Coronary artery (tissue), 2 donors: ENCODE data around the gene CD8A.

Source experiments
- DNase-seq: peaks from one replicate; pipeline ENCODE4 v3.0.0-alpha.2; 2017; ENCODE audit warnings: low spot score
- H3K27ac ChIP-seq, 2 donors: fragments of 200-600 bp; sonication (generic); one replicate each; pipeline ENCODE4 v1.5.1; 2016 to 2019
- H3K4me3 ChIP-seq: fragments of 200-600 bp; sonication (generic); 2 replicates; pipeline ENCODE4 v1.5.1; 2016; ENCODE audit warnings: mild to moderate bottlenecking, moderate library complexity
- CTCF ChIP-seq: fragments of 200-600 bp; sonication (generic); IDR thresholded peaks from one replicate; pipeline ENCODE4 v1.5.1; 2019; ENCODE audit warnings: antibody characterized with exemption

CD8A gene

GRCh38 chr2:86818957-86819356 lies 28.2 kb upstream of the CD8A start:
- no peak overlapping the region for H3K4me3 ChIP-seq
- no peak for TF ChIP-seq CTCF
- DNase-seq, result no peak
- H3K27ac ChIP-seq, result no peak overlapping the region

- no peak for TF ChIP-seq CTCF
- Histone ChIP-seq H3K27ac (no peak overlapping the region), H3K4me3 (no peak overlapping the region)
- no peak for DNase-seq
Measured at GRCh38 chr2:86818114-86818801, 27.5 kb upstream of the CD8A start.

GRCh38 chr2:86815611-86816010 lies 24.9 kb upstream of the CD8A start:
- Histone ChIP-seq H3K4me3 (no peak overlapping the region), H3K27ac (no peak overlapping the region)
- no peak for DNase-seq
- no peak for TF ChIP-seq CTCF

- Histone ChIP-seq H3K27ac (no peak overlapping the region), H3K4me3 (no peak overlapping the region)
- DNase-seq, result no peak
- TF ChIP-seq CTCF, result no peak
Measured at GRCh38 chr2:86809481-86810121, 18.9 kb upstream of the CD8A start.

GRCh38 chr2:86808315-86809161 lies 17.8 kb upstream of the CD8A start:
- TF ChIP-seq CTCF, result peak; percentile 88
- peak; percentile 90 for DNase-seq
- no peak overlapping the region for H3K27ac ChIP-seq
- peak overlapping the region; percentile 64 for H3K4me3 ChIP-seq

- TF ChIP-seq CTCF, result no peak
- H3K27ac ChIP-seq, result no peak overlapping the region
- no peak for DNase-seq
- peak overlapping the region; percentile 64 for H3K4me3 ChIP-seq
Measured at GRCh38 chr2:86807468-86808275, 17.0 kb upstream of the CD8A start.
